ENCODE measurements around the gene SMIM7. TPM values are rescaled to one million over a fixed set of nuclear protein-coding genes. Genes with fewer than 3 reads are reported as not detected.
"Not testable (repeated sequence)": the region's sequence is repeated elsewhere in the genome, so short reads cannot be mapped to it uniquely, and the experiment has no call there.

Gene SMIM7
- 60.3 and 60.9 TPM in 2 replicates for total RNA-seq

DNA sequence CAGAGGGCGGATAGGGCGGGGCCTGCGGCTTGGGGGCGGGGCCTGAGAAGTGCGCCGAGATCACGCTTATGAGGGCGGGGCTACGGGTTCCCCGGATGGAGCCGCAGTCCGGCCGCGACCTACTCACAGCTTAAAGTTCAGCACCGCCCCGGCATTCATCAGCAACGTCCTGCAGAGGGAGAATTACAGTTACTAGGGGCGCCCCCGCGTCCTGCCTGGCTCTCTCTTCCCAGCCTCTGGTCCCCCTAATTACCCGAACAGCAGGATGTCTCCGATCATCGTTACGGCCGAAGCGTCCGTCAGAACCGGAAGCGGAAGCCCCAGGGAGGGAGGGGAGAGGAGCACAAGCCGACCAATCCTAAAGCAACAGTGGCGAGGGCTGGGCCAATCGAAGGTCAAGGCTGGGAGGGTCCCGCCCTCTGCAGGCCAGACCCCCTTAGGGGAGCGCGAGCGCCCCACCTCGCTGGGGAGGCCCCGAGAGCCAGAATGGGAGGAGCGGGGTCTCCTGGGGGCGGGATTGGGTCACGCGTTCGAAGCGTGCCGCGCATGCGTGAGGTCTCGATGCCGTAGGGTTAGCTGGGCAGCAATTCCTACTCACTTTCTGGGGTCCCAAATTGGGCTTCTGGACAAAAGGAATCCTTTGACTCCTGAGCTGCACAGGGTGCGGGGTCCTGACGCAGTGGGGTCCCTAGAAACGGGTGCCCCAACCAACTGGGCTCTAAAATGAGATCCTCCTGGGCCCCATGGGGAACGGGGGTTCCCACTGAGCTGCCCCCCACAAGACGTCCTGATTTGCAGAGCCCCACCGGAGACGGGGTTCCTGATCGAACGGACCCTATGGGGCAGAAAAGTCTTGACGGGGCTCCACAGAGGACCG, at the start of gene SMIM7:
Gene SMIM7, minus strand, starts transcription at position 313 of the 877 bp plus-strand sequence. Its CDS starts 34 bp downstream, at position 279.
- Mint-ChIP-seq H3K27ac (peak within 1 kb of the TSS; percentile 96), H3K4me1 (ENCODE audit: low read depth) (peaks cover 32% of the 10 kb centered on the region), H3K4me3 (ENCODE audit: low read depth) (peak within 1 kb of the TSS; percentile 97), H3K27me3 (ENCODE audit: low read depth) (no peaks in the 10 kb centered on the region), H3K9me3 (no peaks in the 10 kb centered on the region), H3K36me3 (ENCODE audit: low read depth) (peaks cover 32% of the 10 kb centered on the region)
- intact Hi-C loops (cut with micrococcal nuclease), result loop anchor here (1.0 kb wide), 1 partner anchor 32 kb away; the partner anchor contains the start of gene MED26
- DNase-seq (ENCODE audit: low spot score), result peak; percentile 98

DNA sequence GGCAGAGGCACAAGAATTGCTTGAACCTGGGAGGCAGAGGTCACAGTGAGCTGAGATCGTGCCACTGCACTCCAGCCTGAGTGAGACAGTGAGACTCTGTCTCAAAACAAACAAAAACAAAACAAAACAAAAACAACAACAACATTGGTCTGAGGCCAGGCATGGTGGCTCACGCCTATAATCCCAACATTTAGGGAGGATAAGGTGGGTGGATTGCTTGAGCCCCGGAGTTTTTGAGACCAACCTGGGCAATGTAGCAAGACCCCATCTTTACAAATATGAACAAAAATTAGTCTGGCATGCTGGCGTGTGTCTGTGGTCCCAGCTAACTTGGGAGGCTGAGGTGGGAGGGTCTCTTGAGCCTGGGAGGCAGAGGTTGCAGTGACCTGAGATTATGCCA, 43.7 kb upstream of the SMIM7 start:
- no peaks in the 10 kb centered on the region for H3K9me3 Mint-ChIP-seq
- no peaks in the 10 kb centered on the region for H3K27me3 Mint-ChIP-seq (ENCODE audit: low read depth)
- H3K4me1 Mint-ChIP-seq (ENCODE audit: low read depth), result no peaks in the 10 kb centered on the region
- no peak overlapping the region for H3K27ac Mint-ChIP-seq
- no peaks in the 10 kb centered on the region for H3K36me3 Mint-ChIP-seq (ENCODE audit: low read depth)
- no peak overlapping the region for H3K4me3 Mint-ChIP-seq (ENCODE audit: low read depth)
- intact Hi-C loops (cut with micrococcal nuclease), result no loop called here
- DNase-seq (ENCODE audit: low spot score), result no peak

DNA sequence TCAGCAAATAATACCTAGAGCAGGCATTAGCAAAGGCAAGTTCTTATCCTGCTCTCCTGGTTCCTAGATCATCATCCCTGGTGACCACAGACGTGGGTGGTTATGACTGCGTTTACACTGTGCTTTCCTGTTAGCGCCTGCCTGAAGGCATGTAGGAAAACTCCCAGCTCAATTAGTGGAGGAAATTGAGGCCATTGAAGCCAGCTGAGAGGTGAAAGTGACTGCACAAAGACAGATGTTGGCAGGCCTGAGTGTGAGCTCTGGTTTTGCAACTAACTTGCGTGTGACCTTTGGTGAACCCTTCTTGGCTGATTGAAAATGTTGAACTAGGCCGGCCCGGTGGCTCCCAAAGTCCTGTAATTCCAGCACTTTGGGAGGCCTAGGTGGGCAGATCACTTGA, 42.2 kb upstream of the SMIM7 start:
- DNase-seq (ENCODE audit: low spot score), result no peak
- H3K27me3 Mint-ChIP-seq (ENCODE audit: low read depth), result no peaks in the 10 kb centered on the region
- no peaks in the 10 kb centered on the region for H3K4me1 Mint-ChIP-seq (ENCODE audit: low read depth)
- no peak overlapping the region for H3K27ac Mint-ChIP-seq
- H3K9me3 Mint-ChIP-seq, result no peaks in the 10 kb centered on the region
- H3K4me3 Mint-ChIP-seq (ENCODE audit: low read depth), result no peak overlapping the region
- H3K36me3 Mint-ChIP-seq (ENCODE audit: low read depth), result no peaks in the 10 kb centered on the region
- intact Hi-C loops (cut with micrococcal nuclease), result no loop called here

DNA sequence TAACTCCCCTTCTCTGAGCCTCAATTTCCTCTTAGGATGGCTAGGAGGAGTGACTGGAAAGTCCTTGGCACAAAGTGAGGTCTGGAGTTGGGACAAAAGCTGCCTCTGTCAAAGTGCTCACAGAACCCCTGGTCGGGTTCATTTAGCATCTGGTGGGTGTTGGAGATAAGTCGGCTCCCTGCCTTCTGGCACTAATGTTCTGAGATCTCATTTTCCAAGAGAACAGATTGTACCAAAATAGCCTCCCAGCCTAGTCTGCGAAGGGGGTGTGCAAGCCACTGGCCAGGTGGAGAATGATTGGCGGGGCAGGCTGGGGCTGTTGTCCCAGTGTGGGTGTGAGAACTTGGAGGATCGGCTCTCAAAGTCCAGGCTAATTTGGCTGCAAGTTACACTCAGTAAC, 39.0 kb upstream of the SMIM7 start:
- intact Hi-C loops (cut with micrococcal nuclease), result no loop called here
- Mint-ChIP-seq H3K9me3 (no peaks in the 10 kb centered on the region), H3K4me1 (ENCODE audit: low read depth) (no peaks in the 10 kb centered on the region), H3K27ac (no peak overlapping the region), H3K4me3 (ENCODE audit: low read depth) (no peak overlapping the region), H3K27me3 (ENCODE audit: low read depth) (no peaks in the 10 kb centered on the region), H3K36me3 (ENCODE audit: low read depth) (no peaks in the 10 kb centered on the region)
- no peak for DNase-seq (ENCODE audit: low spot score)

DNA sequence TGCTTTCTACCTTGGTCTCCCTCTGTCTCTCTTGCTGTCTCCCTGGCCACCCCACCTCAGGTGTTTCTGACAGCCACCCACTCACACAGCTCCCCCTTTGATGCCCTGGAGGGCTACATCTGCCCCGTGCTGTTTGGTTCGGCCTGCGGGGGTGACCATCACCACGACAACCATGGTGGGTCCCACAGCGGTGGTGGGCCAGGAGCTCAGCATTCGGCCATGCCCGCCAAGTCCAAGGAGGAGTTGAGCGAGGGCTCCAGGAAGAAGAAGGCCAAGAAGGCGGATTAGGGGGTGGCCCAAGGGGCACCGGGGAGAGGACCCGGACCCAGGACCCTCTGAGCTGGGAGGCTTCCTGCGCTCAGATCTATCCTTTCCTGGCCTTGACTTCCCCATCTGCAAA, 28.1 kb upstream of the SMIM7 start:
- Mint-ChIP-seq H3K27me3 (ENCODE audit: low read depth) (no peaks in the 10 kb centered on the region), H3K4me3 (ENCODE audit: low read depth) (no peak overlapping the region), H3K4me1 (ENCODE audit: low read depth) (no peaks in the 10 kb centered on the region), H3K9me3 (no peaks in the 10 kb centered on the region), H3K27ac (no peak overlapping the region), H3K36me3 (ENCODE audit: low read depth) (no peaks in the 10 kb centered on the region)
- intact Hi-C loops (cut with micrococcal nuclease), result no loop called here
- no peak for DNase-seq (ENCODE audit: low spot score)

DNA sequence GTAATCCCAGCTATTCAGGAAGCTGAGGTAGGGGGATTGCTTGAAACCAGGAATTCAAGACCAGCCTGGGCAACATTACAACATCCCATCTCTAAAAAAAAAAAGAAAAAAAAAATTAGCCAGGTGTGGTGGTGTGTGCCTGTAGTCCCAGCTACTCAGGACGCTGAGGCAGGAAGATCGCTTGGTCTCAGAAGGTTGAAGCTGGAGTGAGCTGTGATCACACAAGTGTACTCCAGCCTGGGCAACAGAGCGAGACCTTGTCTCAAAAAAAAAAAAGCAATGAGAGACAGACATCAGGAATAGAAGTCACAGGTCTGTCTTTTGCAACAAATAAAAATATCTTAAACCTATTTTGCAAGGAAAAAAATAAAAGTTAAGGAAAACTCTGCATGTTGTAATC, 24.3 kb upstream of the SMIM7 start:
- Mint-ChIP-seq H3K36me3 (ENCODE audit: low read depth) (no peaks in the 10 kb centered on the region), H3K4me3 (ENCODE audit: low read depth) (no peak overlapping the region), H3K27ac (no peak overlapping the region), H3K27me3 (ENCODE audit: low read depth) (no peaks in the 10 kb centered on the region), H3K4me1 (ENCODE audit: low read depth) (no peaks in the 10 kb centered on the region), H3K9me3 (peaks cover 8% of the 10 kb centered on the region)
- DNase-seq (ENCODE audit: low spot score), result no peak
- intact Hi-C loops (cut with micrococcal nuclease), result no loop called here

DNA sequence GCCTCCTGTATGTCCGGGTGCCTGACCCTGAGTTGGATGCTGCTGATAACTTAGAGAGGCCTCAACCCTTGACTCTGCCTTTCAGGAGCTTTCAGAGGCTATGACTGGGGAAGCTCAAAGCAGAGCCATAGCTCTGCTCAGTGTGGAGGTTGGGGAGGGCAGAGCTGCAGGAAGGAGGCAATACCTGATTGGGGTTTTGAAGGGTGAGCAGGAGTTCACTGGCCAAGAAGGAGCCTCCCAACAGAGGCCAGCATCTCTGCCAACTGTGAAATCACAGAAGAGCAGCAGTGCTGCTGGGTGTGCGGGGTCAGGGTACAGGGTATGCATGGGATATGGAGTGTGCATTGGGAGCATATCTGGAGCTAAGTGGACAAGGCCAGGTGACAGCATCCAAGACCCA, 22.6 kb upstream of the SMIM7 start:
- no peak for DNase-seq (ENCODE audit: low spot score)
- Mint-ChIP-seq H3K9me3 (peaks cover 8% of the 10 kb centered on the region), H3K4me1 (ENCODE audit: low read depth) (no peaks in the 10 kb centered on the region), H3K4me3 (ENCODE audit: low read depth) (no peak overlapping the region), H3K27me3 (ENCODE audit: low read depth) (no peaks in the 10 kb centered on the region), H3K36me3 (ENCODE audit: low read depth) (no peaks in the 10 kb centered on the region), H3K27ac (no peak overlapping the region)
- intact Hi-C loops (cut with micrococcal nuclease), result no loop called here

DNA sequence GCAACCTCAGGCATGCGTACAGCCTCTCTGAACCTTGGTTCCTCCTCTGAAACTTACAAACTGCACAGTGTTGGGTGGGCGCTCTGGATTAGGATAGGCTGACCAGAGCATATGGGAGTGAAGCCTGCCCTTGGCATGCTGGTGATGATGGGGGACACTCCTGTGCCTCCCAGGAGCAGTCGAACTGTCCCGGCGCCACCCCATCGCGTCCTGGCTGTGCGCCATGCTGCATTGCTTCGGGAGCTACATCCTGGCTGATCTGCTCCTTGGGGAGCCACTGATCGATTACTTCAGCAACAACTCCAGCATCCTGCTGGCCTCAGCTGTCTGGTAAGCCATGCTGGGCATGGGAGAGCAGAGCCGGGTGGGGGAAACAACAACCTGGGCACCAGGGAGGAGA, 19.9 kb upstream of the SMIM7 start:
- H3K9me3 Mint-ChIP-seq, result peaks cover 8% of the 10 kb centered on the region
- DNase-seq (ENCODE audit: low spot score), result no peak
- H3K36me3 Mint-ChIP-seq (ENCODE audit: low read depth), result no peaks in the 10 kb centered on the region
- no peak overlapping the region for H3K27ac Mint-ChIP-seq
- no peak overlapping the region for H3K4me3 Mint-ChIP-seq (ENCODE audit: low read depth)
- intact Hi-C loops (cut with micrococcal nuclease), result no loop called here
- no peaks in the 10 kb centered on the region for H3K27me3 Mint-ChIP-seq (ENCODE audit: low read depth)
- H3K4me1 Mint-ChIP-seq (ENCODE audit: low read depth), result no peaks in the 10 kb centered on the region

DNA sequence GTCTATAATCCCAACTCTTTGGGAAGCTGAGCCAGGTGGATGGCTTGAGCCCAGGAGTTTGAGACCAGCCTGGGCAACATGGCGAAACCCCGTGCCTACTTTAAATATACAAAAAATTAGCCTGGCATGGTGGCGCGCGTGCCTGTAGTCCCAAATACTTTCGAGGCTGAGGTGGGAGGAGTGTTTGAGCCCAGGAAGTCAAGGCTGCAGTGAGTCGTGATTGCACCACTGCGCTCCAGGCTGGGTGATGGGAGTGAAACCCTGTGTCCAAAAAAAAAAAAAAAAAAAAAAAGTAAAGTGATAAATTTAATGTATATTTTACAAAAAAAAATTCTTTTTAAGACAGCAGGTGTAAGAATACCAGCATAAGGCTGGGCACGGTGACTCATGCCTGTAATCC, 18.6 kb upstream of the SMIM7 start:
- Mint-ChIP-seq H3K36me3 (ENCODE audit: low read depth) (no peaks in the 10 kb centered on the region), H3K27ac (no peak overlapping the region), H3K4me1 (ENCODE audit: low read depth) (no peaks in the 10 kb centered on the region), H3K4me3 (ENCODE audit: low read depth) (no peak overlapping the region), H3K27me3 (ENCODE audit: low read depth) (no peaks in the 10 kb centered on the region), H3K9me3 (peaks cover 8% of the 10 kb centered on the region)
- intact Hi-C loops (cut with micrococcal nuclease), result no loop called here
- no peak for DNase-seq (ENCODE audit: low spot score)

DNA sequence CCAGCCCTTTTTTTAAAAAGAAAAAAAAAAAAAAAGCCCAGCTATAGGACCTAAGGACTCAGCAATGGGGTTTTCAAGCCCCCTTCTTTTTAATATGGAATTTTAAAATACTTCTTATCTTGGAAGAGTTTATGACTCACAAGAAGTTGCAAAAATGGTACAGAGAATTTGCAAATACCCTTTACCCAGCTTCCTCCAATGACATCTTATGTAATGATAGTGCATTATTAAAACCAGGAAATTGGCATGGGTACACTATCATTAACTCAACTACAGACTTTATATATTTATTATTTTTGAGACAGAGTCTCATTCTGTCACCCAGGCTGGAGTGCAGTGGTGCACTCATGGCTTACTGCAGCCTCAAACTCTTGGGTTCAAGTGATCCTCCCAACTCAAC, 17.1 kb upstream of the SMIM7 start:
- intact Hi-C loops (cut with micrococcal nuclease), result no loop called here
- Mint-ChIP-seq H3K4me1 (ENCODE audit: low read depth) (no peaks in the 10 kb centered on the region), H3K36me3 (ENCODE audit: low read depth) (no peaks in the 10 kb centered on the region), H3K4me3 (ENCODE audit: low read depth) (no peak overlapping the region), H3K9me3 (peaks cover 8% of the 10 kb centered on the region), H3K27ac (no peak overlapping the region), H3K27me3 (ENCODE audit: low read depth) (no peaks in the 10 kb centered on the region)
- no peak for DNase-seq (ENCODE audit: low spot score)

DNA sequence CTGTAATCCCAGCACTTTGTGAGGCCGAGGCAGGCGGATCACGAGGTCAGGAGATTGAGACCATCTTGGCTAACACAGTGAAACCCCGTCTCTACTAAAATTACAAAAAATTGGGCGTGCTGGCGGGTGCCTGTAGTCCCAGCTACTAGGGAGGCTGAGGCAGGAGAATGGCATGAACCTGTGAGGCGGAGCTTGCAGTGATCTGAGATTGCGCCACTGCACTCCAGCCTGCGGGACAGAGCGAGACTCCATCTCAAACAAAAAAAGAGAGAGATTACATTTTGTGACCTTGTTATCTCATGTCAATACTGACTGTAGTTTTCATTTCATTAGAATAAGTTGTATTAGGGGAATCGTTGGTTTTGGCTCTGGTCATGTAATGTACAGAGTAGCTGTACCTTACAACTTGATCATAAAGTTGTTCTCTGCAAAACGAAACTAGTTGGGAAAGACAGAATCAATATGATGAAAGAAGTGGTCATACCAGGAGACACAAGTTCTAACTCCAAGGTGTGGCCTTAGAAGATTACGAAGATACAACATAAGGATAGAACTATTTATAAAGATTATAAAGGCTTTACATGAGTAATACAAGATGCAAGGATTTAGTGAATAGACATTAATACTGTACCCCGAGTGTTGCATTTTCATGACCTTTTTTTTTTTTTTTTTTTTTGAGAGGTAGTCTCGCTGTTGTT, 16.3 kb upstream of the SMIM7 start:
- H3K4me3 Mint-ChIP-seq (ENCODE audit: low read depth), result no peak overlapping the region
- no peaks in the 10 kb centered on the region for H3K36me3 Mint-ChIP-seq (ENCODE audit: low read depth)
- H3K4me1 Mint-ChIP-seq (ENCODE audit: low read depth), result no peaks in the 10 kb centered on the region
- intact Hi-C loops (cut with micrococcal nuclease), result no loop called here
- DNase-seq (ENCODE audit: low spot score), result no peak
- peaks cover 3% of the 10 kb centered on the region for H3K9me3 Mint-ChIP-seq
- no peaks in the 10 kb centered on the region for H3K27me3 Mint-ChIP-seq (ENCODE audit: low read depth)
- no peak overlapping the region for H3K27ac Mint-ChIP-seq

DNA sequence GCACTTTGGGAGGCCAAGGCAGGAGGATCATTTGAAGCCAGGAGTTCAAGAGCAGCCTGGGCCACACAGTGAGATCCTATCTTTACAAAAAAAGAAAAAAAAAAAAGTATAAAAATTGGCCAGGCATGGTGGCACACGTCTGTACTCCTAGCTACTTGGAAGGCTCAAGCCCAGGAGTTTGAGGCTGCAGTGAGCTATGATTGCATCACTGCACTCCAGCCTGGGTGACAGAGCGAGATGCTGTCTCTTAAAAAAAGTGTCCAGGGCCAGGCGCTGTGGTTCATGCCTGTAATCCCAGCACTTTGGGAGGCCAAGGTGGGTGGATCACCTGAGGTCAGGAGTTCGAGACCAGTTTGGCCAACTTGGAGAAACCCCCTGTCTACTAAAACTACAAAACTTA, 13.9 kb upstream of the SMIM7 start:
- H3K4me3 Mint-ChIP-seq (ENCODE audit: low read depth); H3K36me3 Mint-ChIP-seq (ENCODE audit: low read depth); H3K4me1 Mint-ChIP-seq (ENCODE audit: low read depth); H3K9me3 Mint-ChIP-seq; DNase-seq (ENCODE audit: low spot score); intact Hi-C loops (cut with micrococcal nuclease); H3K27ac Mint-ChIP-seq; H3K27me3 Mint-ChIP-seq (ENCODE audit: low read depth): not testable (repeated sequence)

DNA sequence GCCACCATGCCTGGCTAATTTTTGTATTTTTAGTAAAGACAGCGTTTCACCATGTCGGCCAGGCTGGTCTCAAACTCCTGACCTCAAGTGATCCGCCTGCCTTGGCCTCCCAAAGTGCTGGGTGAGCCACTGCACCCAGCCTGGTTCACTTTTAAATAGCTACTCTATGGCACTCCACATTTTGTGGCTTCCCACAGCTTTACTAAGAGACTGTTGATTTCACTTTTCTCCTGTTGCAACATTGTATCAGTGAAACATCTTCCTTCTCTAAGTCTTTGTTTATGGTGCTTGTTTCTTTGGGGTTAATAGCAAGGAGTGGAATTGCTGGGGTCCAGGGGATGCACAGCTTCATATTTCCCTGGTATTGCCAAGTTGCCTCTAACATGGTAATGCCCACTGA, 13.3 kb upstream of the SMIM7 start:
- no peaks in the 10 kb centered on the region for H3K9me3 Mint-ChIP-seq
- no peak for DNase-seq (ENCODE audit: low spot score)
- H3K4me1 Mint-ChIP-seq (ENCODE audit: low read depth), result no peaks in the 10 kb centered on the region
- H3K27me3 Mint-ChIP-seq (ENCODE audit: low read depth), result no peaks in the 10 kb centered on the region
- intact Hi-C loops (cut with micrococcal nuclease), result no loop called here
- H3K27ac Mint-ChIP-seq, result no peak overlapping the region
- no peaks in the 10 kb centered on the region for H3K36me3 Mint-ChIP-seq (ENCODE audit: low read depth)
- no peak overlapping the region for H3K4me3 Mint-ChIP-seq (ENCODE audit: low read depth)
